ENCODE results near the gene IL25. TPM values are rescaled to one million over a fixed set of nuclear protein-coding genes. Genes with fewer than 3 reads are reported as not detected.

The IL25 gene
- total RNA-seq, 1 donor from 2014 or later = not detected

- intact Hi-C loops (cut with DNase I) = no loop called here
- Histone ChIP-seq H3K27me3 (no peaks in the 10 kb centered on the region), H3K9me3 (no peaks in the 10 kb centered on the region), H3K4me1 (no peaks in the 10 kb centered on the region), H3K27ac (no peak overlapping the region), H3K36me3 (no peaks in the 10 kb centered on the region), H3K4me3 (no peak overlapping the region)
- ATAC-seq (no peak), DNase-seq (no peak)
- no peak for TF ChIP-seq CTCF (IDR thresholded peaks at IDR 0.05)
These were observed 32.5 kb downstream of the IL25 start for GRCh38 chr14:23405096-23405495.

GRCh38 chr14:23405516-23406025 is 33.0 kb downstream of the IL25 start:
- ATAC-seq (no peak), DNase-seq (no peak)
- intact Hi-C loops (cut with DNase I) = no loop called here
- H3K9me3 ChIP-seq = no peaks in the 10 kb centered on the region
- H3K27me3 ChIP-seq = no peaks in the 10 kb centered on the region
- no peak overlapping the region for H3K4me3 ChIP-seq
- no peak for TF ChIP-seq CTCF (IDR thresholded peaks at IDR 0.05)
- H3K27ac ChIP-seq = no peak overlapping the region
- H3K36me3 ChIP-seq = no peaks in the 10 kb centered on the region
- no peaks in the 10 kb centered on the region for H3K4me1 ChIP-seq

- intact Hi-C loops (cut with DNase I) = no loop called here
- Histone ChIP-seq H3K27me3 (no peaks in the 10 kb centered on the region), H3K36me3 (no peaks in the 10 kb centered on the region)
These were observed 33.6 kb downstream of the IL25 start for GRCh38 chr14:23406244-23406643.

GRCh38 chr14:23406725-23407355 is 34.2 kb downstream of the IL25 start:
- H3K4me1 ChIP-seq = no peaks in the 10 kb centered on the region
- no peak overlapping the region for H3K27ac ChIP-seq
- H3K27me3 ChIP-seq = no peaks in the 10 kb centered on the region
- H3K4me3 ChIP-seq = no peak overlapping the region
- no peak for TF ChIP-seq CTCF (IDR thresholded peaks at IDR 0.05)
- ATAC-seq (no peak), DNase-seq (no peak)
- H3K36me3 ChIP-seq = no peaks in the 10 kb centered on the region
- intact Hi-C loops (cut with DNase I) = no loop called here
- H3K9me3 ChIP-seq = no peaks in the 10 kb centered on the region

More at GRCh38 chr14:23406244-23406643, 33.6 kb downstream of the IL25 start:
- Histone ChIP-seq H3K27ac (no peak overlapping the region), H3K4me3 (no peak overlapping the region), H3K4me1 (no peaks in the 10 kb centered on the region), H3K9me3 (no peaks in the 10 kb centered on the region)
- TF ChIP-seq CTCF (IDR thresholded peaks at IDR 0.05) = no peak
- no peak for ATAC-seq
- DNase-seq = no peak

- ATAC-seq (no peak), DNase-seq (no peak)
- Histone ChIP-seq H3K4me1 (no peaks in the 10 kb centered on the region), H3K36me3 (no peaks in the 10 kb centered on the region), H3K27ac (no peak within 1 kb of the TSS), H3K9me3 (no peaks in the 10 kb centered on the region), H3K27me3 (no peaks in the 10 kb centered on the region), H3K4me3 (no peak within 1 kb of the TSS)
- intact Hi-C loops (cut with DNase I) = no loop called here
- no peak for TF ChIP-seq CTCF (IDR thresholded peaks at IDR 0.05)
These were observed 35.1 kb downstream of the IL25 start, which contains the start of gene MYH6 for GRCh38 chr14:23407516-23408306. TSS of gene MYH6 (minus strand) at chr14:23408273. CDS start at chr14:23407223, 1,050 bp downstream.
